ENCODE results near the gene DHRS3. TPM values are rescaled to one million over a fixed set of nuclear protein-coding genes. Genes with fewer than 3 reads are reported as not detected.
A peak's percentile ranks its signal among the peaks of the same experiment; 100 is the strongest.

Gene DHRS3
- total RNA-seq, 4 donors from 2014 or later, result 115 to 211 (median 186) TPM

DNA sequence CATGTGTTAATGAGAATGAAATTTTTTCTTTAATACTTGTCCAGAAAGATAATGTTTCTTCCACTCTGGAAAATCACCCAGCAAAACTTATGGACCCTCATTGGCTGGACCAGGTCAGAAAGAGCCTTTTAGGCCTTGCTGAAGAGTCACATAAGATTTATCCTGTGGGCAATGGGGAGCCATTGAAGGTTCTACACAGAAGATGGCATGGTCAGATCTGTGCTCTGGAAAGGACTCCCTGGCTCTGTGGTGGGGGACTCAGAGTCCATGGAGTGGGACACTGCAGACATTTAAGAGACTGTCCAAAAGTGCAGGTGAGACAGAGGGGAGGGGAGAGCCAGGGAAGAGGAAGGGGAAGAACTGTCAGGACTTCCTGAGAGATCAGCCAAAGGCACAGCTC lies 66.4 kb downstream of the DHRS3 start:
- no peaks in the 10 kb centered on the region for H3K27me3 ChIP-seq
- peaks cover 3 to 90% (median 58%) of the 10 kb centered on the region in 3 donors for H3K4me1 ChIP-seq
- TF ChIP-seq POLR2A (IDR thresholded peaks at IDR 0.05) (no peak), POLR2AphosphoS5 (IDR thresholded peaks at IDR 0.05) (no peak), EP300 (IDR thresholded peaks at IDR 0.05) (no peak)
- TF ChIP-seq, protein P1, sequence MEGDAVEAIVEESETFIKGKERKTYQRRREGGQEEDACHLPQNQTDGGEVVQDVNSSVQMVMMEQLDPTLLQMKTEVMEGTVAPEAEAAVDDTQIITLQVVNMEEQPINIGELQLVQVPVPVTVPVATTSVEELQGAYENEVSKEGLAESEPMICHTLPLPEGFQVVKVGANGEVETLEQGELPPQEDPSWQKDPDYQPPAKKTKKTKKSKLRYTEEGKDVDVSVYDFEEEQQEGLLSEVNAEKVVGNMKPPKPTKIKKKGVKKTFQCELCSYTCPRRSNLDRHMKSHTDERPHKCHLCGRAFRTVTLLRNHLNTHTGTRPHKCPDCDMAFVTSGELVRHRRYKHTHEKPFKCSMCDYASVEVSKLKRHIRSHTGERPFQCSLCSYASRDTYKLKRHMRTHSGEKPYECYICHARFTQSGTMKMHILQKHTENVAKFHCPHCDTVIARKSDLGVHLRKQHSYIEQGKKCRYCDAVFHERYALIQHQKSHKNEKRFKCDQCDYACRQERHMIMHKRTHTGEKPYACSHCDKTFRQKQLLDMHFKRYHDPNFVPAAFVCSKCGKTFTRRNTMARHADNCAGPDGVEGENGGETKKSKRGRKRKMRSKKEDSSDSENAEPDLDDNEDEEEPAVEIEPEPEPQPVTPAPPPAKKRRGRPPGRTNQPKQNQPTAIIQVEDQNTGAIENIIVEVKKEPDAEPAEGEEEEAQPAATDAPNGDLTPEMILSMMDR (IDR thresholded peaks at IDR 0.05), result no peak
- H3K9me3 ChIP-seq, result no peaks in the 10 kb centered on the region
- no peak for ATAC-seq
- H3K36me3 ChIP-seq, result no peaks in the 10 kb centered on the region
- no peak overlapping the region for H3K4me3 ChIP-seq
- peak overlapping the region in 3 of 4 donors; percentile 89 to 92 (median 92) for H3K27ac ChIP-seq

DNA sequence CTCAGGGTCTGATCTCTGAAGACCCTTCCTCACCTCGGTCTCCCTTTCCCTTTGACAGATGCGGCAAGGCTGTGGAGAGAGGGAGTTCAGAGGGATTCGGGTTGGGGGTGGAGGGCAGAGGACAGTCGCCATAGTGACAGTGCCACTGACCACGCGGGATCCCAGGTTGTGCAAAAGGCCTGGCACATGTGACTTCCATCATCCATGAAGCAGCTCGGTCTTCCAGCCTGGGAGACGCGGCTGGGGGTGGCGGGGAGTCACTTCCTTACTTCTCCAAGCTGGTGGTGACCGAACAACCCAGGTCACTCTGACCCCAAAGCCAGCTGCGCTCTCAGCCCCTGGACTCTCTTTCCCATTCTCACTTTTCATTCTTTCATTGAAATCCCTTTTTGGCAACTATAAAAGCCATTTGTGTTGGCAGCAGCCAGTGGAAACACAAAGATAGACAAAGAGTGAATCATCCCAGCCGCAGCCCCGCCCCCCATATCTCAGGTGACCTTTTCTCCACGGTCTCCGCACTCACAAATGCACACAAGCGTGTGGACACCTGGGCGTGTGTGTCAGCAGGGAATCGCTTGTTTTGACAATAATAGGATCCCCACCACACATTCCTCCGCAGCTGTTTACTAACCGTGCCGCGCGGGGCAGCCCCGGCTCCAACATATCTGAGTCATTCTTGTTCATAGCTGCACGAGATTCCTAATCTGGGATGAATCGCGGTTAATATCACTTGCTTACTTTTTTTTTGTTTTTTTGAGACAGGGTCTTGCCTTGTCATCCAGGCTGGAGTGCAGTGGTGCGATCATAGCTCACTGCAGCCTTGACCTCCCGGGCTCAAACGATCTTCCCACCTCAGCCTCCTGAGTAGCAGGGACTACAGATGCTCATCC lies 68.3 kb downstream of the DHRS3 start:
- H3K9me3 ChIP-seq, result no peaks in the 10 kb centered on the region
- H3K36me3 ChIP-seq, result no peaks in the 10 kb centered on the region
- H3K27me3 ChIP-seq, result no peaks in the 10 kb centered on the region
- 20 to 36% methylated on average over 13 to 28 of the region's 31 CpGs for WGBS, 2 donors (ENCODE audit: low coverage in 1 of 2)
- TF ChIP-seq POLR2AphosphoS5 (IDR thresholded peaks at IDR 0.05) (peak; percentile 62), EP300 (IDR thresholded peaks at IDR 0.05) (no peak), POLR2A (IDR thresholded peaks at IDR 0.05) (no peak)
- TF ChIP-seq, protein P1 (IDR thresholded peaks at IDR 0.05), result peak in 1 of 4 experiments; percentile 15
- peak; percentile 71 for ATAC-seq
- H3K27ac ChIP-seq, result peak overlapping the region; percentile 49 to 94 (median 90)
- peaks cover 3 to 78% (median 49%) of the 10 kb centered on the region in 3 donors for H3K4me1 ChIP-seq
- H3K4me3 ChIP-seq, result peak overlapping the region in 1 of 2 donors; percentile 15

DNA sequence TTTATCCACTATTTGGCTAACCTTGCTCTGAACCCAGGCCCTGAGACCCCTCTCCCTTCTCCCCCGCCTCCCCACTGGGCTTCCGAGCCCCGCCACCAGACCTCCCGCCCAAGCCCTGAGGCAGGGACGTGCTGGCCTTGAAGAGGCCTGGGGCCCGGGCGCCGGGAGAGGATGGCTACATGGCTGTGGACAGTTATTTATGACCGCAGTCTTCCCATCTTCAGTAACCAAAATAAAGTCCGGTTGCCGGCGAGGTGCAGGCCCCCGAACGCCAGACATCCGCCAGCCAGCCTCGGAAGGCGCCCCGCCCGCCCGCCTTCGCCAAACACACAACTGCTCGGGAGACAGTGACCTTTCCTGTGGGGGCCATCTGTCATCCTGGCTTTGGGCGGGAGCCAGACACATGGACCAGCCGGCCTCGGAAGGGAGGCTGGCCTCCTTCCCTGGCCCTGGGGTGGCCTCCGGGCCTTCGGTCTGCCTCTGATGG lies 69.0 kb downstream of the DHRS3 start:
- ATAC-seq, result peak; percentile 57
- Histone ChIP-seq H3K9me3 (no peaks in the 10 kb centered on the region), H3K4me3 (no peak overlapping the region), H3K36me3 (no peaks in the 10 kb centered on the region), H3K4me1 (peaks cover 3 to 71% (median 45%) of the 10 kb centered on the region in 3 donors), H3K27ac (peak overlapping the region; percentile 49 to 94 (median 90)), H3K27me3 (no peaks in the 10 kb centered on the region)
- WGBS, 2 donors (ENCODE audit: low coverage in 1 of 2), result no CpG with 5 or more reads among the region's 27 CpGs
- TF ChIP-seq POLR2AphosphoS5 (IDR thresholded peaks at IDR 0.05), result peak; percentile 47
- TF ChIP-seq EP300 (IDR thresholded peaks at IDR 0.05), result no peak
- no peak for TF ChIP-seq POLR2A (IDR thresholded peaks at IDR 0.05)
- TF ChIP-seq, protein P1 (IDR thresholded peaks at IDR 0.05), result no peak

DNA sequence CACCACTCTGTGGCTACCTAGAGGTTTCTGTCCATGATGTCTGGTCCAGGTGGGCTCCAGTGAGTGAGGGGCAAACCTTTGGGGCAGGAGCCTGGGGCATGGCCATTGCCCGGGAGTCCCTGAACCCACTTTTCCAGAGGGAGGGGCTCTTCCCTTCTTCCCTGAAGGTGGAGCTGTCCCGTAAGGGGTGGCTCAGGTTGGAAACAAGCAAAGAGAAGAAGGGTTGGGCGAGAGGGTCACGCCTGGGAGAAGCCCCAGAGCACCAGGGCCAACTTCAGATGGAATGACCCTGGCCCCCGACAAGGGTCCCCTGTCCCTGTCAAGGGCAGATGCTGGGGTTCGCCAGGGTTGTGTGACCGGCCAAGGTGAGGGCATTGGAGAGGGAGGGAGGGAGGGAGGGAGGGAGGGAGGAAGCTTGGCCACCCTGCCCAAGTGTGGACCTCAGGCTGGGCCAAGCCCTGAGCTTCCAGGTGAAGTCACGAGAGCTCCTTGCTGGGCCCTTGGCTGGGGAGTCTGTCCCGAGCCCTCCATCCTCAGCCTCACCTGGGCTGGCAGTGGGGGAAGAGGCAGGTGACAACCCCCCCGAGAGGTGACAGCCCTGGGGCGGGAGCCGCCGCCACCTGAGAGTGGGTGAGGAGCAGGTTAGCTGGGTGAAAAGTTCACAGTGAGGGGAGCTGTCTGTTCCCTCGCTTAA lies 69.6 kb downstream of the DHRS3 start:
- no peak for ATAC-seq
- no CpG with 5 or more reads among the region's 14 CpGs for WGBS, 2 donors (ENCODE audit: low coverage in 1 of 2)
- H3K27me3 ChIP-seq, result no peaks in the 10 kb centered on the region

DNA sequence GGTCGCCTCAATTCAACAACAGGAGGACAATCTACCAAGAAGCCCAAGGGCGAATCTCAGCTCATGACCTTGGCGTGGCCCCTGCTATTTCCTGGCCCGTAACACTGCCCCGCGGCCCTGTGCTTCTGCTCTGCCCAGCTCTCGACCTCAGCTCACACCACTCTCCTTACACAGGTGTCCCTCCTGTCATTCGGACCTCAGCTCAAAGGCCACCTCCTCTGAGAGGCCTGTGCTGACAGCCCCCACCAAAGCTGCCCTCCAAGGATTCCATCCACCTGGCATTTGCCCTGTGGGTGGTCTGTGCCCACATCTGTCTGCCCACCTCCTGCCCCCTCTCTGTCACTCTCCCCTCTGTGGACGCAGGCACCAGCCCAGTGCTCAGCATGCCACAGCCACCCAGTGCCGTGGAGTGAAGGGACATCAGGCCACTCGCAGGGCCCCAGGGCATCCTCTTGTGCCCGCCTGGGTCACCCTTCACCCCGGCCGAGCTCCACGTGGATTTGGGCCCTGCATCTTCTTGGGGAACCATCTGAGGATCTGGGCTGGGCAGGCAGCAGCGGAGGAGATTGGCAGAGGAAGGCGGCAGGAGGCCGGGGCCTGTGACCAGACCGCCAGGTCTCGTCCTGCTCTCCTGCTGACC lies 70.3 kb downstream of the DHRS3 start:
- Histone ChIP-seq H3K27me3 (no peaks in the 10 kb centered on the region), H3K36me3 (no peaks in the 10 kb centered on the region), H3K4me1 (peaks cover 0 to 58% (median 34%) of the 10 kb centered on the region in 3 donors), H3K4me3 (no peak overlapping the region), H3K9me3 (no peaks in the 10 kb centered on the region), H3K27ac (peak overlapping the region in 3 of 4 donors; percentile 89 to 94 (median 92))
- no peak for ATAC-seq
- WGBS, 2 donors (ENCODE audit: low coverage in 1 of 2), result 80 to 90% methylated on average over 2 to 4 of the region's 20 CpGs
- TF ChIP-seq EP300 (IDR thresholded peaks at IDR 0.05), result no peak
- no peak for TF ChIP-seq POLR2AphosphoS5 (IDR thresholded peaks at IDR 0.05)
- TF ChIP-seq POLR2A (IDR thresholded peaks at IDR 0.05), result no peak
- TF ChIP-seq, protein P1 (IDR thresholded peaks at IDR 0.05), result no peak

More for the DNA sequence above, 69.6 kb downstream of the DHRS3 start:
- peak overlapping the region; percentile 49 to 94 (median 90) for H3K27ac ChIP-seq
- H3K4me3 ChIP-seq, result no peak overlapping the region
- no peaks in the 10 kb centered on the region for H3K9me3 ChIP-seq
- H3K36me3 ChIP-seq, result no peaks in the 10 kb centered on the region
- peaks cover 1 to 65% (median 42%) of the 10 kb centered on the region in 3 donors for H3K4me1 ChIP-seq
- TF ChIP-seq POLR2A (IDR thresholded peaks at IDR 0.05) (no peak), EP300 (IDR thresholded peaks at IDR 0.05) (no peak)

Measured in gastroesophageal sphincter (tissue), 4 donors.